PFSK-1 (cell line): ENCODE data around the gene GPR160.

Experiments
- FOXP2 ChIP-seq: optimal IDR thresholded peaks from 2 replicates; pipeline ENCODE3; 2011; ENCODE audit warnings: borderline replicate concordance, control low read depth, inconsistent platforms; ENCODE audit not compliant: insufficient read depth; ENCODE audit errors: extremely low read length, extremely low read depth
- POLR2AphosphoS5 ChIP-seq: IDR thresholded peaks from 2 replicates; pipeline ENCODE4 v1.6.1; 2012; ENCODE audit warnings: low read depth, mild to moderate bottlenecking, control low read depth, low read length, moderate library complexity
- REST ChIP-seq, 2 experiments: IDR thresholded peaks; 2 replicates each; pipeline versions ENCODE4 v1.6.1 to v1.8.0; 2011 to 2012; ENCODE audit warnings: low read depth in 2 of 2, low read length in 2 of 2, control low read depth in 1 of 2, inconsistent platforms in 1 of 2, mild to moderate bottlenecking in 1 of 2, moderate library complexity in 1 of 2; ENCODE audit not compliant: insufficient read depth in 1 of 2
- TAF1 ChIP-seq: IDR thresholded peaks from 2 replicates; pipeline ENCODE4 v1.6.1; 2012; ENCODE audit warnings: low read length, control low read depth, borderline replicate concordance; ENCODE audit not compliant: insufficient read depth

DNA sequence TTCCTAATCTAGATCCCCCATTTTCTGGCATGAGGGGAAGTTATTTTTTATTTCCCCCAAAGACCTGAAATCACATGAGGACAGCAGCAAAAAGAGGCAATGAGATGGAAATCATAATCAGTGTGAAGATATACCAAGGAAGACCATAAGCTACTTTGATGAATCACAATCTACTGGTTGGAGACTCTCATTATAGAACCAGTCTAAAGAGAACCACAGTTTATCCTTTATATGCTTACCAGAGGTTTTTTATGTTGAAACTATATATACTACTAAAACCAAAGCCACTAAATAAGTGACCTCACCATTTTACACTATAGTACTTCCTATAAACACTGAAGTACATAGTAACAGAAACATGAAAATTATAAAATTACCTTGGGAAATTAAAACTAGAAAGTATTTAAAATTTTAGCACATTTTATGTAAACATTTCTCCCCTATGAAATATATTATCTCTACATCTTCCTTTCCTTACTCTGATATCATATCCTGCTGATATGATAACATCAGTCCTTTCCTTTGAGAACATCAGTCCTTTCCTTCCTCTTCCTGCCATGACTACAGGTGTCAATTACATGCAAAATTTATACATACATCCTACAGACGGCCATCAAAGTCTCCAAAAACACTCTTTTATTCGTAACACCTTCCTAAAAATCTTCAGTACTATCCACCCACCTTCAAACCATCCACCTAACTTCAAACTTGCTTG is 71.9 kb downstream of the GPR160 start:
- TF ChIP-seq FOXP2 (no peak), TAF1 (no peak), POLR2AphosphoS5 (no peak), REST (IDR thresholded peaks at IDR 0.05; ENCODE audit: insufficient read depth in 1 of 2, low read depth in 2 of 2, low read length in 2 of 2) (no peak)
